Activated CD4-positive, alpha-beta T cell treated with anti-CD3 and anti-CD28 coated beads for 36 hours (primary cell): ENCODE data around the gene DNAJC15. TPM values are rescaled to one million over a fixed set of nuclear protein-coding genes. Genes with fewer than 3 reads are reported as not detected.

Experiments
- ATAC-seq: fragments of 200-7000 bp; cut with Tn5 transposase; one replicate; pipeline ENCODE4 v1.10.0; 2021; ENCODE audit warnings: mild to moderate bottlenecking, moderate library complexity
- CTCF ChIA-PET: fragments of 350-600 bp; sonication (Branson Sonifier 250); formaldehyde crosslinking; loops from one replicate; lab custom pipeline; 2021; ENCODE audit warnings: antibody characterized with exemption; lab: Charles Lee
- POLR2A ChIA-PET: fragments of 350-600 bp; sonication (Branson Sonifier 250); formaldehyde crosslinking; loops from one replicate; lab custom pipeline; 2021; ENCODE audit warnings: antibody characterized with exemption, inconsistent platforms; lab: Charles Lee
- DNase-seq: peaks from one replicate; pipeline ENCODE4 v3.0.0-alpha.2; 2020
- H3K27ac Mint-ChIP-seq: one replicate; pipeline ENCODE4 v1.8.0; 2021; ENCODE audit warnings: mixed read lengths
- H3K27me3 Mint-ChIP-seq: one replicate; pipeline ENCODE4 v1.8.0; 2021; ENCODE audit warnings: mixed read lengths
- H3K36me3 Mint-ChIP-seq: one replicate; pipeline ENCODE4 v1.8.0; 2021; ENCODE audit warnings: low read depth, mixed read lengths
- H3K4me1 Mint-ChIP-seq: one replicate; pipeline ENCODE4 v1.8.0; 2021; ENCODE audit warnings: mixed read lengths
- H3K4me3 Mint-ChIP-seq: one replicate; pipeline ENCODE4 v1.8.0; 2021; ENCODE audit warnings: mild to moderate bottlenecking, moderate library complexity, mixed read lengths
- H3K9me3 Mint-ChIP-seq: one replicate; pipeline ENCODE4 v1.8.0; 2021; ENCODE audit warnings: low read depth, mixed read lengths
- intact Hi-C, 2 experiments: fragments of 100-400 bp; cut with DNase I in 1 of 2; cut with micrococcal nuclease in 1 of 2; formaldehyde crosslinking; loops; one replicate each; pipeline versions ENCODE4 v1.14.2 to v1.15.1; 2022 to 2024; cut with DNase I, micrococcal nuclease
- total RNA-seq, 2 experiments: library from RNA; stranded (reverse); gene quantifications; one replicate each; pipeline ENCODE4 v1.2.3, GENCODE V29; 2021

The DNAJC15 gene
- total RNA-seq, 2 experiments from 2014 or later: 13.0 to 20.8 TPM

DNA sequence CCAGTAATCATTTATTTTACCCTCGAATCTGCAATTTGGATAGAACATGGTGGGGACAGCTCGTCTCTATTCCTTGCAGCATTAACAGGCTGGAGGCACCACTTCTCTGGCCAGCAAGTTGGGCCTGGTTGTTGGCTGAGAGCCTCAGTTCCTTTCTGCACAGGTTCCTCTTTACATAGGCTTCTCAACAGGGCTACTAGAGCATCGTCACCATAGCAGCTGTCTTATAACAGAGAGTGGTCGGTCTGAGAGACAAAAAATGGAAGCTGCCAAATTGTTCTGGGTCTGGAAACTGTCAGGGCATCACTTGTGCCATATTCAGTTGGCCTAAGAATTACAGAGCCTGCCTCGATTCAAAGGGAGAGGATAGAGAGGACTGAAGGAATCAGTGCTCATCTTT is 86.7 kb downstream of the DNAJC15 start:
- Mint-ChIP-seq H3K27me3 (no peaks in the 10 kb centered on the region), H3K27ac (no peak overlapping the region), H3K4me3 (no peak overlapping the region), H3K36me3 (peaks cover 2% of the 10 kb centered on the region), H3K4me1 (no peaks in the 10 kb centered on the region), H3K9me3 (no peaks in the 10 kb centered on the region)
- POLR2A ChIA-PET: no interaction called here
- CTCF ChIA-PET: interaction anchor here (1.6 kb wide), 1 partner anchor 14 kb away, joined by 4 read pairs; no protein-coding TSS in a partner anchor
- no peak for ATAC-seq
- no peak for DNase-seq
- intact Hi-C loops: no loop called here

- Mint-ChIP-seq H3K27ac (no peak overlapping the region), H3K9me3 (no peaks in the 10 kb centered on the region), H3K27me3 (no peaks in the 10 kb centered on the region), H3K4me3 (no peak overlapping the region), H3K36me3 (peaks cover 2% of the 10 kb centered on the region), H3K4me1 (no peaks in the 10 kb centered on the region)
- CTCF ChIA-PET: no interaction called here
- ATAC-seq: no peak
- POLR2A ChIA-PET: no interaction called here
- DNase-seq: no peak
- intact Hi-C loops: no loop called here
These were observed 87.3 kb downstream of the DNAJC15 start for GRCh38 chr13:43110658-43111057.

DNA sequence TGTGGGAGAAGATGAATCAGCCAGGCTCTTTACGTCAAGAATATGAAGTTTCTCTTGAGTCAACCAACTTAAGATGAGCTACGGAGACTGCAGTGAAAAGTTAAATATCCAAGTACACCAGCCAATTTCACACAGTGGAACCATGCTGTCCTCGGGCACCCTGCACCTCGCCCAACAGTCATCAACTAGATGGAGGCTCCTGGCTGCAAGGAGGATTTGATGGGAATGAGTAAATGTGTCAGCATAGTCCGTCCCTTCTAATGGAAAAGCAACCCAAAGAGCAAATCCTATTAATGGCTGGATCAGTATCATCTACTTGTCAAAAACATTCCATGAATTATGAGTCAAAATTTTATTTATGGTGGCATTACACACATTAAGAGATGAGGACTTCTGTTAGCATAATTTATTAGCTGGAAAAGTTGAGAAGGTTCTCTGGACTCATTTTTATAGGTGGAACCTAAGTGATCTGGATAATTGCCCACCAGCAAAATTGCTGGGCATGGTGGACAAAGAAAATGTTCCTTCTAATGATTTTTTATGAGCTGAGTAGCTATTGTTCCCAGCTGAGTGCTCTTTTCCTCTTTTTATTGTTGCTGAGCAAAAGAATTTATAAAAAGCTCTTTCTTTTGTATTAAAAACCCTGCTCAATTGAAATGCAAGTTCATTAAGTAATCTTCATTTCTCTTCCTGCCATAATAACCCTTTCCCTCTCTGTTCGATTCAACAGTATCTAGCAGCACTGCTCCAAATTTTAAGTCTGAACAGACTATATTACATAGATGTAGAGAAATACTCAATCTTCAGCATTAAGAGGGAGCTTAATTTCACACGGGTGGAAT is 88.4 kb downstream of the DNAJC15 start:
- H3K9me3 Mint-ChIP-seq: no peaks in the 10 kb centered on the region
- CTCF ChIA-PET: interaction anchor here (1.1 to 1.6 kb wide), 3 partner anchors 26 to 140 kb away, joined by 3 to 6 read pairs (median 3); no protein-coding TSS in a partner anchor
- H3K27ac Mint-ChIP-seq: no peak overlapping the region
- DNase-seq: no peak
- intact Hi-C loops: no loop called here
- H3K27me3 Mint-ChIP-seq: no peaks in the 10 kb centered on the region
- no peak for ATAC-seq
- peaks cover 2% of the 10 kb centered on the region for H3K36me3 Mint-ChIP-seq
- no peak overlapping the region for H3K4me3 Mint-ChIP-seq
- POLR2A ChIA-PET: no interaction called here
- no peaks in the 10 kb centered on the region for H3K4me1 Mint-ChIP-seq

GRCh38 chr13:43113603-43114002 is 90.2 kb downstream of the DNAJC15 start:
- DNase-seq (no peak), ATAC-seq (no peak)
- Mint-ChIP-seq H3K27ac (no peak overlapping the region), H3K4me1 (no peaks in the 10 kb centered on the region), H3K4me3 (no peak overlapping the region), H3K36me3 (no peaks in the 10 kb centered on the region), H3K9me3 (no peaks in the 10 kb centered on the region), H3K27me3 (no peaks in the 10 kb centered on the region)
- ChIA-PET CTCF (interaction anchor here (1.6 kb wide), 1 partner anchor 142 kb away, joined by 6 read pairs; no protein-coding TSS in a partner anchor), POLR2A (no interaction called here)
- intact Hi-C loops: no loop called here

GRCh38 chr13:43114504-43114903 is 91.1 kb downstream of the DNAJC15 start:
- H3K9me3 Mint-ChIP-seq: no peaks in the 10 kb centered on the region
- intact Hi-C loops: no loop called here
- no peak for DNase-seq
- H3K27me3 Mint-ChIP-seq: no peaks in the 10 kb centered on the region
- CTCF ChIA-PET: no interaction called here
- ATAC-seq: no peak
- H3K4me3 Mint-ChIP-seq: no peak overlapping the region
- no peak overlapping the region for H3K27ac Mint-ChIP-seq
- H3K4me1 Mint-ChIP-seq: no peaks in the 10 kb centered on the region
- POLR2A ChIA-PET: no interaction called here
- no peaks in the 10 kb centered on the region for H3K36me3 Mint-ChIP-seq

GRCh38 chr13:43115141-43115540 is 91.8 kb downstream of the DNAJC15 start:
- no peaks in the 10 kb centered on the region for H3K27me3 Mint-ChIP-seq

DNA sequence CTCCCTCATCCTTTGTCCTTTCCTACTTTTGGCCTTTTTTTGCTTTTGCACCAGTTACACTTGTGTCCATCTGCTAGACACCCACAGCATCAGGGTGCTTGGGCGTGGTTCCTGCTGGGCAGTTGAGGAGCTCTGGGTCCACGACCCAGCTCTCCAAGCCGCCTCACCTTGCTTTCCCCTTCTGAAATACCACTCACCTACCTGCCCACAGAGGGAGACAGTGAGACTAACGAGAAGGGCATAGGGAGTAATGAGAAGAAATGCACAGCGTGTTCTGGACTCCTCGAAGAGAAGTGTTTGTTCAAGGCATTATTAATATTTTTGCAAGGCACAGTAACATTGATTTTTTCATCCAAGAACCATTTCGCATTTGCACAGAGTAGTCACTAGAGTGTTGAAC is 92.9 kb downstream of the DNAJC15 start:
- Mint-ChIP-seq H3K27ac (no peak overlapping the region), H3K9me3 (no peaks in the 10 kb centered on the region), H3K4me1 (no peaks in the 10 kb centered on the region), H3K4me3 (no peak overlapping the region), H3K36me3 (no peaks in the 10 kb centered on the region), H3K27me3 (no peaks in the 10 kb centered on the region)
- ChIA-PET CTCF (interaction anchor here (0.9 kb wide), 1 partner anchor 29 kb away, joined by 4 read pairs; no protein-coding TSS in a partner anchor), POLR2A (no interaction called here)
- DNase-seq (no peak), ATAC-seq (no peak)
- intact Hi-C loops: no loop called here

More at GRCh38 chr13:43115141-43115540, 91.8 kb downstream of the DNAJC15 start:
- ATAC-seq: no peak
- no peak for DNase-seq
- Mint-ChIP-seq H3K4me1 (no peaks in the 10 kb centered on the region), H3K4me3 (no peak overlapping the region), H3K9me3 (no peaks in the 10 kb centered on the region), H3K27ac (no peak overlapping the region), H3K36me3 (no peaks in the 10 kb centered on the region)
- intact Hi-C loops: no loop called here
- ChIA-PET CTCF (no interaction called here), POLR2A (no interaction called here)

DNA sequence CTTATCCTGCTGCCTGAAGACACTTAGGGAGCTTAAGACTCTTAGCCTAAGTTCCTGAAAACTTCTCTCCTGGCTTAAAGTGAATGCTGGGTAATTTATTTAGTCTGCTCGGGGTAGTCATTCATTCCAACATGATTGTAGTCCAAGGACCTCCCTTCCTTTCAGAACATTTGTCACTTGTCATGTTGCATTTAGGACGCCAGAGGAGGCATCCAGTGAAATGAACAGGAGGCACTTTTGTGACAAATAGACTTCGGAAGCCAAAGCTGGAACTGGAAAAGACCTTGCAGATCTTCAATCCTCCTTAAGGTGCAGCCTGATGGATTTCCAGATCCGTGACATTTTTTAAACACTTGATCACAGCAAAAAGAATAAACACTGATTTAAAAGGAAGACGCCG is 95.1 kb downstream of the DNAJC15 start:
- intact Hi-C loops: no loop called here
- POLR2A ChIA-PET: no interaction called here
- Mint-ChIP-seq H3K4me3 (no peak overlapping the region), H3K9me3 (no peaks in the 10 kb centered on the region), H3K27me3 (no peaks in the 10 kb centered on the region), H3K4me1 (no peaks in the 10 kb centered on the region), H3K27ac (no peak overlapping the region), H3K36me3 (no peaks in the 10 kb centered on the region)
- CTCF ChIA-PET: no interaction called here
- DNase-seq (no peak), ATAC-seq (no peak)

- Mint-ChIP-seq H3K36me3 (no peaks in the 10 kb centered on the region), H3K9me3 (no peaks in the 10 kb centered on the region), H3K4me1 (no peaks in the 10 kb centered on the region), H3K27me3 (no peaks in the 10 kb centered on the region), H3K4me3 (no peak overlapping the region), H3K27ac (no peak overlapping the region)
- ATAC-seq (no peak), DNase-seq (no peak)
- intact Hi-C loops: no loop called here
- CTCF ChIA-PET: no interaction called here
- POLR2A ChIA-PET: no interaction called here
These were observed 95.8 kb downstream of the DNAJC15 start for GRCh38 chr13:43119206-43119605.

- no peaks in the 10 kb centered on the region for H3K9me3 Mint-ChIP-seq
- H3K27ac Mint-ChIP-seq: no peak overlapping the region
- H3K4me3 Mint-ChIP-seq: no peak overlapping the region
- intact Hi-C loops: no loop called here
- POLR2A ChIA-PET: no interaction called here
- CTCF ChIA-PET: no interaction called here
- no peak for ATAC-seq
- H3K4me1 Mint-ChIP-seq: peaks cover 5% of the 10 kb centered on the region
- H3K27me3 Mint-ChIP-seq: no peaks in the 10 kb centered on the region
- no peak for DNase-seq
- no peaks in the 10 kb centered on the region for H3K36me3 Mint-ChIP-seq
These were observed 99.4 kb downstream of the DNAJC15 start for GRCh38 chr13:43122791-43123190.

DNA sequence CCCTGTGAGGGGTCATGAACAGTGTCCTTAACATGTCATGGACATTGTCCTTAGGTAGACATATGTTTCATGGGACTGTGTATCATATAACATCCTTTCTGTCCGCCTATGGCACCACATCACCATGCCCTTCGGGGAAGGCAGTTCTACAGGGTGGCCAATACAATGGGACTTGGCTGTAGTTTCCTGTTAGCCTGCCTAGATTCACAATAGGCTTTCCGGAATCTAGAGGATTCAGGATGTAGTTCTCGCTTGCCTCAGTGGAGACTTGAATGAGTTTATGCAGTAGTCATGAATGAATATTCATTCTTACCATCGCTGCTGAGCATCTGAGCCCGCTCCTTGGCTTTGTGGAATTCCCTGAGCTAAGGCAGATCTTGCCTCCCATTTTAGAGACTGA is 100.5 kb downstream of the DNAJC15 start:
- no peak overlapping the region for H3K4me3 Mint-ChIP-seq
- H3K9me3 Mint-ChIP-seq: no peaks in the 10 kb centered on the region
- no peak overlapping the region for H3K27ac Mint-ChIP-seq
- intact Hi-C loops: no loop called here
- CTCF ChIA-PET: interaction anchor here (0.6 kb wide), 1 partner anchor 38 kb away, joined by 3 read pairs; no protein-coding TSS in a partner anchor
- POLR2A ChIA-PET: no interaction called here
- DNase-seq: no peak
- no peaks in the 10 kb centered on the region for H3K27me3 Mint-ChIP-seq
- no peaks in the 10 kb centered on the region for H3K36me3 Mint-ChIP-seq
- no peak for ATAC-seq
- peaks cover 11% of the 10 kb centered on the region for H3K4me1 Mint-ChIP-seq

DNA sequence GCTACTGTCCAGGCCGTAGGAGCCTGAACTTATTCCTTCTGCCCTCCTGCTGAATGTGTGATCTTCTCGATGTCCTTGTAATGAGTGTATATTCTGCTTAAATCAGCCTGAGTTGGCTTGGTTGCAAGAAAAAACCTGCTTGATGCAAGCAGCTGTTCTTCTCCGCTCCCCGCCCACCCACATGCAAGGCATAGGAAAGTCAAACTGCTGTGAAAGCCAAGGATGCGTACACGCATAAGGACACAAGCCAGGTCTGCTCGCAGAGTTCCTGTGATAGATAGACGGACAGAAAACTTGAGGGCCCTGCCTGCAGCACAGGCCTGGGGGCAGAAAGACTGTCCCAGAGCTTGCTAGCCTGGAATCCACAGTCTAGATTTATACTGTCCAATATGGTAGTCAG is 101.1 kb downstream of the DNAJC15 start:
- intact Hi-C loops: no loop called here
- Mint-ChIP-seq H3K9me3 (no peaks in the 10 kb centered on the region), H3K27ac (no peak overlapping the region), H3K36me3 (no peaks in the 10 kb centered on the region), H3K4me1 (peaks cover 11% of the 10 kb centered on the region), H3K27me3 (no peaks in the 10 kb centered on the region), H3K4me3 (no peak overlapping the region)
- no peak for DNase-seq
- CTCF ChIA-PET: interaction anchor here (0.6 kb wide), 1 partner anchor 748 kb away, joined by 4 read pairs; no protein-coding TSS in a partner anchor
- no peak for ATAC-seq
- POLR2A ChIA-PET: no interaction called here
